Measurements from ENCODE around the gene FLT3. TPM values are rescaled to one million over a fixed set of nuclear protein-coding genes. Genes with fewer than 3 reads are reported as not detected.

Gene FLT3
- total and polyA plus RNA-seq, 12 donors: 0.06 to 1.0 (median 0.26) TPM

GRCh38 chr13:28140433-28141125, 40.2 kb upstream of the FLT3 start:
- Histone ChIP-seq H3K4me3 (peak overlapping the region in 2 of 4 donors; percentile 18 to 90), H3K36me3 (replicated peaks in 1 of 2) (no peaks in the 10 kb centered on the region), H3K9me3 (replicated peaks in 1 of 3) (no peaks in the 10 kb centered on the region), H3K4me1 (replicated peaks in 1 of 2) (peaks cover 6 to 32% of the 10 kb centered on the region in 2 donors), H3K27me3 (no peaks in the 10 kb centered on the region), H3K27ac (peak overlapping the region in 1 of 5 donors; percentile 73)
- no peak for DNase-seq
- 54 to 68% (median 63%) methylated on average over 10 of the region's 10 CpGs for WGBS, 4 donors
- intact Hi-C loops (cut with DNase I): no loop called here
- TF ChIP-seq POLR2A (IDR thresholded peaks at IDR 0.05) (no peak), CTCF (IDR thresholded peaks at IDR 0.05) (no peak)

DNA sequence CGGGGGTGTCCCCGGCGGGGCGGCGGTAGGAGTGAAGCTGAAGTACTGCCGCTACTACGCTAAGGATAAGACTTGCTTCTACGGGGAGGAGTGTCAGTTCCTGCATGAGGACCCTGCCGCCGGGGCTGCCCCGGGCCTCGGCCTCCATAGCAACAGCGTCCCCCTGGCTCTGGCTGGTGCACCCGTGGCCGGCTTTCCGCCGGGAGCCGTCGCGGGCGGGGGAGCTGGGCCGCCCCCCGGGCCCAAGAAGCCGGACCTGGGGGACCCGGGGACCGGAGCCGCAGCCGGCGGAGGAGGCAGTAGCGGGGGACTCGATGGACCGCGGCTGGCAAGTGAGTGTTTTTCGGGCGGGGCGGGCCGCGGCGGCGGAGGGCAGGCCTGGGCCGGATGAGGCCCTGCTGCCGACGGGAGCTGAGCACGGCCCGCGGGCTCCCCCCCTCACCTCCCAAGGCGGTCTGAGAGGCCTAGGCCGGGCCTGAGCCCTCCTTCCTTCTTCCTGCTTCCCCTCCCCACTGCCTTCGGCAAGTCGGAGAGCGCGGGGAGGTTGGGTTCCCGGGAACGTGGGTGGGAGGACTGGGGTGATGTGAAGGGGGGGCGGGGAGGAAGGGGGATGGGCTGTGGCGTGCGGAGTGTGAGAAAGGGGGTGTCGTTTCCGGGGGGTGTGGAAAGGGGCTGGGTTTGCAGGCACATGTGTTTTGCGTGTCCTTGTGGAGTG, 38.5 kb upstream of the FLT3 start:
- Histone ChIP-seq H3K36me3 (replicated peaks in 1 of 2) (no peaks in the 10 kb centered on the region), H3K9me3 (replicated peaks in 1 of 3) (no peaks in the 10 kb centered on the region), H3K4me1 (replicated peaks in 1 of 2) (peaks cover 6 to 32% of the 10 kb centered on the region in 2 donors), H3K4me3 (peak overlapping the region; percentile 76 to 100 (median 93)), H3K27me3 (no peaks in the 10 kb centered on the region), H3K27ac (peak overlapping the region; percentile 75 to 99 (median 96))
- intact Hi-C loops (cut with DNase I): loop anchor here in 1 of 2 donors (10.0 kb wide), 1 partner anchor 496 kb away; no protein-coding TSS in a partner anchor
- DNase-seq: peak; percentile 85 to 92 (median 87)
- WGBS, 4 donors: 0 to 2% (median 1%) methylated on average over 10 to 60 of the region's 60 CpGs
- TF ChIP-seq CTCF (IDR thresholded peaks at IDR 0.05) (no peak), POLR2A (IDR thresholded peaks at IDR 0.05) (peak; percentile 17 to 64)

GRCh38 chr13:28138012-28138755, 37.8 kb upstream of the FLT3 start, which contains the start of gene PAN3:
PAN3 (plus strand) TSS chr13:28138545; CDS start chr13:28138658, 113 bp downstream.
- H3K27me3 ChIP-seq: no peaks in the 10 kb centered on the region
- peak within 1 kb of the TSS; percentile 75 to 99 (median 96) for H3K27ac ChIP-seq
- DNase-seq: peak; percentile 90 to 94 (median 91)
- TF ChIP-seq CTCF (IDR thresholded peaks at IDR 0.05) (no peak), POLR2A (IDR thresholded peaks at IDR 0.05) (peak; percentile 28 to 79)
- no peaks in the 10 kb centered on the region for H3K36me3 ChIP-seq (replicated peaks in 1 of 2)
- intact Hi-C loops (cut with DNase I): loop anchor here in 1 of 2 donors (10.0 kb wide), 1 partner anchor 497 kb away; no protein-coding TSS in a partner anchor
- no peaks in the 10 kb centered on the region for H3K9me3 ChIP-seq (replicated peaks in 1 of 3)
- peak within 1 kb of the TSS; percentile 76 to 100 (median 93) for H3K4me3 ChIP-seq
- WGBS, 4 donors: 0 to 1% (median 1%) methylated on average over 47 to 84 of the region's 84 CpGs
- peaks cover 6 to 26% of the 10 kb centered on the region in 2 donors for H3K4me1 ChIP-seq (replicated peaks in 1 of 2)

Measured in adrenal gland (tissue), 12 donors.